Stimulated activated CD8-positive, alpha-beta memory T cell treated with anti-CD3 and anti-CD28 coated beads, Interleukin-15, amount 100 ng/mL, for 48 hours (primary cell): Measurements from ENCODE around the gene LRRN2.
"Not testable (repeated sequence)": the region's sequence is repeated elsewhere in the genome, so short reads cannot be mapped to it uniquely, and the experiment has no call there.

Source experiments
- DNase-seq, 2 donors: peaks; one replicate each; pipeline ENCODE4 v3.0.0-alpha.2; 2020; ENCODE audit warnings: low read depth in 2 of 2

The LRRN2 gene

DNA sequence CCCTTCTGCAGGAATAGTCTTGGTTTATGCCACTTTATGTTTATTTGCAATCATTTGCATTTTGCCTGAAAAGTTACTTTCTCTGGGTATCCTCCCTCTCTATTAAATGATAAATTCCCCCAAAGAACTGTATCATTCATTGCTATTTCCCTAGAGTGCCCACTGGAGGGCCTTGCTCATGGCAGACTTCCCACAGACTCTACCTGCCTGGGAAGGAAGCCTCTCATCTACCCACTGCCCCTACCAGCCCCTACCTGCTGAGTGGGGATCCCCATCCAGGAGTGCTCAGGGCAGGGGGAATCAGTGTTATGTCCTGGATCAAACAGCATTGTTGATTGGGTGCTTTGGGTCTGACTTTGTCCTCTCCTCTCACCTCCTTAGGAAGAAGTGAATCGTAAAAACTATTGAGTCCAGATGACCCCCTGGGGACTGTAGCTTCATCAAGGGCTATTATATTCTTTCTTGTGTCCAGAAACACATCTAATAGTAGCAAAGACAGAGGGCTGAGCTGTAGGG is 6.8 kb upstream of the LRRN2 start:
- no peak for DNase-seq

DNA sequence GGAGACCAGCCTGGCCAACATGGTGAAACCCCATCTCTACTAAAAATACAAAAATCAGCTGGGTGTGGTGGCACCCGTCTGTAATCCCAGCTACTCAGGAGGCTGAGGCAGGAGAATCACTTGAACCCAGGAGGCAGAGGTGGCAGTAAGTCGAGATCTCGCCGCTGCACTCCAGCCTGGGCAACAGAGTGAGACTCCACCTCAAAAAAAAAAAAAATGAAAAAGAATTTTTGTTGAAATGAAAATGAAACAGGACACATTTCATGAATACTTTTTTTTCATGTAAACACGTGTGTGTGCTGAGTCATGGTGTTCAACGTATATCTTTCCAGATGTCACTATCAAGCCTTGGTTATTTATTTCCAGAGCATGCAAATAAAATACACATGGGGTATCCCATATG is 5.8 kb upstream of the LRRN2 start:
- DNase-seq, result not testable (repeated sequence)

DNA sequence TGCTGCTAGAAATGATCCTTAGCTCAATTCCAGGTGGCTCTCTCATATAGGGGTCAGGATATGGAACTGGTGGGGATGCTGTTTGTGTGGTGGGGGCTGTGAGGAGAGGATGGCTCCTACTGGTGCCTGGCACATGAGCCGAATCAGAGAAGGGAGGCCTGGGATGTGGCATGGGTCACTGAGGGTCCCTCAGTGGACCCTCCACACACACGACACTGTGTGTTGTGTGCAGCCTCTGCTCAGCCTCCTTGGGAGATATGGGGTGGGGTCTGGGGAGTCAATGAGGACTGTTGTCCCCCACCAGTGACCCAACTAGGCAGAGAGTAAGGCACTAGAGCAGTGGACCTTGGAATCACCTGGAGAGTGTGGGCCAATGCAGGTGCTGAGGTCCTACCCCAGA is 3.2 kb upstream of the LRRN2 start:
- no peak for DNase-seq

DNA sequence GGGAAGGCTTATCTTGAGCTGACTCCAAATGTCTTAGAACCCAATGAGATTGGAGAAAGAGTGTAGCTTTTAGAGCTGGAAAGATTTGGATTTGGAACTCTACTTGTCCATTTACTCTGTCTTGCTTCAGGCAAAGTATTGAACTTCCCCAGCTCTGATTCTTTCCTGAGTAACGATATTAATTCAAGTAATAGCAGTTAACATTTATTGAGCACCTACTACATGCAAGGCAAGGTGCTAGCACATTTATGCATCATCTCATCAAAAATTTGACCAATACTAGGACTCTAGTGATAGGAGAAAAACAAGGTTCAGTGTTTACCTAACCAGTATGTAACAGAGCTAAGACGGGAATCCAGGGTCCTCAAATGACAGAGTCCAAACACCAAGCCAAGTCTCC is 2.5 kb upstream of the LRRN2 start:
- no peak for DNase-seq

DNA sequence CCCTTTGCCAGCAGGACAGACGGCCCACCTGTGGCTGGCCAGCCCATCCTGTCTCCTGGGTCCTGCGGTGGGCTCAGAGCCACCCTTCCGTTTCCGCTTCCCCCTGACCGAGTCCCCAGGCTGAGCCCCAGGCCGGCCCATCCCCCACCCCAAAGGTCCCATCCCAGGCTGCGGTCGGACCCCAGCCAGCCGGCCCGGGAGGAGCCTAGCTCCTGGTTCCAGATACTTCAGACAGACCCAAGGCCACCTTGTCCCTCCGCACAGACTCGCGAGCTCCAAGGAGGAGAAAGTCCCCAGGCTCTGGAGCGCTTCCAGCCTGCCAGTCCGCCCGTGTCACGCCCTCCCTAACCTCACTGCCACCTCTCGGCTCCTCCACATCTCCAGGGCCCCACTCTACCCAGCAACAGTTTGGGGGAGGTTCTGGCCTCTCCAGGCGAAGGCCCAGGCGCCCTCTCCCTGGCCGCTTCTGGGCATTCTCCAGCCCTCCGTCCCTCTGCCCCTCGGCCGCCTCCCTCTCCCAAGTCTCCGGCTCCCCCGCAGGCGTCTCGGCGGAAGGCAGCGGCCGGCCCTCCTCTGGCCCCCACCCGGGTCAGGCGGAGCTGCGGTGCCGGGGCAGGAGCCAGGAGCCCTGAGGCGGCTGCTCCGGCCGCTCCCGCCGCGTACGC is 835 bp downstream of the LRRN2 start:
- no peak for DNase-seq

DNA sequence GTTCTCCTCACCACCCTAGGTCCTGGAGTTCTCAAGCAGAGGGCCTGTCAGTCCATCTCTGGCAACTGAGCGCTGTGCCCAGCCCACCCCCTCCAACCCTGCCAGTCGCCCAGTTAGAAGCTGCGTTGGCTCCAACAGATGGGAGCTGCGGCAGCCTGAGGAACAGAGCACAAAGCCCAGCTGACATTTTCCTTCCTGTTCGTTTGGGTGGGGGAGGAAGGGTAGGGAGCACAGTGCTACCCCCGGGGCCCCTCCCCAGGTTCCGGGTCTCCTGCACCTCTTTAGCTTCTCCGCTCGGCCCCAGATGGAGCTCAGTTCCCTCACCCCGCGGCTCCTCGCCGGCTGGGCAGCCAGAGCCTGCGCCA is 1.4 kb downstream of the LRRN2 start:
- DNase-seq, result no peak

DNA sequence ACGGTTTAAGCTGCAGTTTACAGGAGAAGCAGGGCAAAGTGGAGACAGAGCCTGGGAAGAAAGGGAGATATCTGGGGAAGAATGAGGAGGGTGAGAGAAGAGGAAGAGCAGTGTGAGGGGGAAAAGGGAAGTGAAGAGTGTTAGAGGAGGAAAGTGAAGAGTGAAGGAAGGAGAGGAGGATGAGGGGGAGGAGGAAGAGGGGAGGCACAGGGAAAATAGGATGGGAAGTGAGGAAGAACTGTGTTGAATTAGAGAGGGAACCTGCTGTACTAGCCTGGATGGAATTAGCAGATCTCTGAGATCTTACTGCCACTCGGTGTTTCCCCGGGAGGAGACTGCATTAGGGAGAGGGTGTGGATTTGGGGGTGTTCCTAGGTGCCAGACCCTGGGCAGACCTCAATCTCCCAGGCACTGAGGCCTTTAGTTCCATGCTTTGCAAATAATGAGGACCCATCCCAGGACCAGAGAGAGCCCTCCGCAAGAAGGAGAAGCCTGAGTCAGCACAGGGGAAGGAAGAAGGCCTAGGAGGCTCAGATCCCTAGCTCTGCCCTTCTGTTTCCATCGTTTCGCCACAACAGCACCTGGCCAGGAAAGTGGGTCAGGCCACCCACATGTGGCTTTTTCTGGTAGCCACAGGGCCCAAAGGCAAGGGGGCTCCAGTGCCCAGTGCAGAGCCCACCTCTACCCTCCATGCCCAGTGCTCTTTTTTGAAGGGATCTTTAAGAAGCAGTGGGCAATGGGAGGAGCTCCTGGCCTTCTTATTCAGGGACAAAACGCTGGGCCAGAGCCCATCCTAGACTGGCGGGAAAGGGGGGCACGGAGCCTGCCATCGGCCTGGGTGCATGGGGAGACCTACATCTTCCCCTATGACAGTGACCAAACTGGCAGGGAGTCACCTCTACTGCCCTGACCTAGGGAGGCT is 2.0 kb downstream of the LRRN2 start:
- no peak for DNase-seq

DNA sequence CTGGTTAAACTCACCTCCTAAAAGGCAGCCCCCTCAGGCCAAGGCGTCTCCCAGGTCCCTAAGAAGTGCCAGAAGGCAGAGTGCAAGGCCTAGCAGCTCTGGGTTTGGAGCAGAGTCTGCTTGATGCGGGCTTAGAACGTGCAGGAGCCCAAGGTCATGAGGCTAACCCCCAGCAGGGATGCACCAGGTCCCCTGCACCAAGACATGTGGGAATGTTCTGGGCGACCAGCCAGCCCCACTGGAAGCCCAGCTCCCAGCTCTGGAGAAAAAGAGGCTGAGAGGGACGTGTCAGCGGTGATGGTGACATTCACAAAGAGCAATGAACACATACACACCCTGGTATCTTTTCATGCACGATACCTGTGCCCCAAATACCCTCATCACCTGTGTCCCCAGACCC is 5.1 kb downstream of the LRRN2 start:
- no peak for DNase-seq

DNA sequence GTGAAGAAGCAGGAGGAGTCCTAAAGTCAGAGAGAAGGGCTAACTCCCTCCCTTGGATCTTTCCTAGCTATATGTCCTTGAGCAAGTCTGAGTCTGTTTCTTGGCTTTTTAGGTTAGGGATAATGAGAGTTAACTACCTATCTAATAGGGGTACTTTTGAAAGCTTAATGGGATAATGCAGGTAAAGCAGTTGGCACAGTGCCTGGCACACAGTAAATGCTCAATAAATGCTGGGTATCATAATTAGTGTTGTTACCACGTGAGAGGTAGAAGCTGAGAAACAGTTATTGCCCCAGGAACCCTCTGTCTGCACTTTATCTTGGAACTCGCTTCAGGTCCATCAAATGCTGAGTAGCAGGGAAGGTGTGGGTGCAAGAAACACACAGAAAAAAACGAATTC is 5.5 kb downstream of the LRRN2 start:
- no peak for DNase-seq

DNA sequence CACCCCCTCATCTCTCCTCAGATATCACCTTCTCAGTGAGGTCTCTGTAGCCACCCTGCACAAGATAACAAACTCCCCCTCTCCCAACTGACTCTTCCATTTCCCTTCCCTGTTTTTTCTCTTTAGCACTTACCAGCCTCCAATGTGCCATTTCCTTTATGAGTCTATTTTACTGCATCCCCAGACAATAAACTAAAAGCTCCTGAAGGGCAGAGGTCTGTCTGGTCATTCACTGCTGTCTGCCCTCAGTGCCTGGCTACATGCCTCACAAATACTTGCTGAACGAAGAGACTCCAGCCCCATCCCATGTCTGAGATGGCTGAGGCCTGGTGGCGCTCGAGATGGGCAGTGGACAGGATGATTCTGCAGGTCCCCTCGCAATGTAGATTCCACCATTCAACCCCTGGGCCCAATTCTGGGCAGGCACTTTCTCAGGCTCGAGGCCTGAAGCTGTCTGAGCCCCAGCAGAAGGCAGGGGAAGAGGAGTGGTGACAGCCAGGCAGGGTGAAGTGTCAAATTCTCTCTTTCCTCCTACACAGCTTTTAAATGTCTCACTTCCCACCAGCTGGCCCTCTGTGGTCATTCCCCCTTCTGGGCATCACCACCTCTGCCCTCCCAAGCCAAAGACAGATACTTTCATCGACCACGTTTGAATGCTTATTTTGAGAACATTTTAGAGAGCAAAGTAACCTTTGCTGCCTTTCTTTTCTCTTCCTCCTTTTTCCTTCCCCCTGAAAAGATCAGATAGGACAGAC is 6.6 kb downstream of the LRRN2 start:
- DNase-seq, result no peak

DNA sequence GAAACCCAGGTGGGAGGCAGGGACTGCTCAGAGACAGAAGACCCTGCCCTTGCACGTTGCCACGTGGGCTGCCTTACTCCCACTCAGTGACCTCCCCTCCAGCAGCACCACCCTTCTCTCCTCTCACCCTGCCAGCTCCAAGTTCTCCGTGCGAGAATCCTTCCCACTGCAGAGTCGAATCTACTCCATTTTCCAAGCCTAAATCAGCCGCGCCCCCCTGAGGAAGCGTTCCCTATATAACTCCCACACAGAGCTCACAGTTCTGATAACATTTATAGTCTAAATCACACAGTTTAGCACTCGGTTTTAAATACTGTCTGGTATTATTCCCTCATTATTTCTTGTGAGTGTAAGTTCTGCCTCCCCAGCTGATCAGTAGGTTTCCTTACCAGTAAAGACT is 7.7 kb downstream of the LRRN2 start:
- no peak for DNase-seq

DNA sequence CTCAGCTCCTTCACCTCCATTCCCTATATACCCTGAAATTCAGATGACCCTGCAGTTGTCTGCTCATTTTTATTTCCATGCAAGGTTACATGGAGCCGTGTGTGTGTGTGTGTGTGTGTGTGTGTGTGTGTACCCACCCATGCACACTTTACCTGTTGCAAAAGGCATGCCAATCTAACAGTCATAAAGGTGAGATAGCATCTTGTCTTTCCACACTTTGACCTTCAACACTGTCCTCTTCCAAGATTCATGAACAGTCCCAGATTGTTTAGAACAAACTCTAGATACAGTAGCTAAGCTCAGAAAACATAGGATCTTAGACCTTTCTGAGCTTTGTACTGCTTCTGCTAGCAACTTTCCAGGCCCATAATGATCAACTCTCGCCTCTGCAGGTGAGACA is 9.5 kb downstream of the LRRN2 start:
- DNase-seq, result no peak

DNA sequence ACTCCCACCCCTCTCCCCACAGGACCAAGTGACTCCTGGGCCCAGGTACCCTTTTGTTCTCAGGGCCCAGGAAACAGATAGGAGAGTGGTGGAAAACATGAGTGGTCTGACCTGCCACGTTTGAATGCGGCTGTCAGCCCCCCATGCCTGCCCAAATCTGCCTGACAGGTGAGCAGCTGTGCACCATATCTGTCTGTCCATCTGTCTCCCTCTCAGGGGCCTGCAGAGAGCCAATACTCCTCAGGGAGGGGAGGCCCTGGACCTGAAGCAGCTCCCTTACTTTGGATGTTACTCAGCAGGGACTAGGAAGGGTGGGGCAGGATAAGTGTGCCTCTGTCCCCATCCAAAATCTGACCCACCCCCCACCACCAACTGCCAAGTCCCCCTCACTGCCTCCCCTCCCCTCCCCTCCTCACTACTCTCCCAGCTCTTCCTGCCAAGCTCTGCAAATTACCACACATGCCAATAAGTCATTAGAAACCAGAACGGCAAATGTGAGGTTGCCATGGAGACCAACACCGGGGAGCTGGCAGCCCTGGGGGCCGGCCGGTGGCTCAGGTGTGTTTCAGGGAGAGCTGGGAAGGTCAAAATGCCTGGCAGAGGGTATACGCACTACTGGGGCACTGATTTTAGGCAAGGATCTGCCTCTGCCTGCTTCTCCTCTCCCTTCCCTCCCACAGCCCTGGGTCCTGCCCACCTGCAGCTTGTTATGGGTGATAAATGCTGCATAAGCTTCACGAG is 11.5 kb downstream of the LRRN2 start:
- DNase-seq, result no peak

DNA sequence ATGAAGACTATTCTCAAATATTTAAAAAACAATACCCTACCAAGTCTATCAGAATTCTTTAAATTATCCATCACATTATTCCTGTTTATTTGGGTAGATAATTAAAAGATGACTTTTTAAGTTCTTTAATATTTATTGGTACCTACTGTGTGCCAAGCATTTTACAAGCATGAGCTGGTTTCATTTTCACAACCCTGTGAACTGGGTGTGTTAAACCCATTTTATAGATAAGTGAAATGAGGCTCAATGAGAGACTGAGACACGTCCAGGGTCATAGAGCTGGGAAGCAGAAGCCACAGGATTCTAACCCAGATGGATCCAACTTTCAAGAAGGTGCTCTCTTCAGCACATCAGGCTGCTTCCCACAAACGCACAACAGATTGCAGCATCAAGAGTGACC is 12.3 kb downstream of the LRRN2 start:
- DNase-seq, result no peak

DNA sequence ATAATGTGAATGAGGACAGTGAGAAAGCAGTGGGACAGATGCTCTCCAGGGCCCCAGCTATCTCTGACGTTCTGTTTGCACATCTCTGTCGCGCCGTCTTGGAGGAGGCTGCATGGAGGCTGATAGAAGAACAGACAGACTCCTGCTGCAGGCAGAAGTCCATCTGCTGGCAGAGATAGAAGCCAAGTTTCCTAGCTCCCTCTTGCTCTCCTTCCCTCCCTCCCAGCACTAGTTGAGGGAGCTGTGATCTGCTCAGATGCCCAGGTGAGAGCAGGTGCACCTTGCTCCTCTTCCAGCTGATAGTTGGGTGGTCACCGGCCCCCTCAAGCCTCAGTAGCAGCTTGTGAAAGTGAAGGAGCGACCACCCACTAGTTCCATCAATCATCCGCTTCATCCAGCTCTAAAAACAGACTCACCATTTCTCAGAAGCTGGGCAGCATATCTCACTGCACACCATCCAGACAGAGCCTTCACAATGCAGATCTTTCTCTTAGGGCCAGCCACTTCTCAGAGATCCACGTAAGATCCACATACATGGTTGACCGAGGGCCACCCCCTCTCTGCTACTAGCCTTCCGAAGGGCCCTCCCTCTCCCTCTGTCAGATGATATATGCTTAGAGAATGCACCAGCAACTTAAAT is 12.9 kb downstream of the LRRN2 start:
- DNase-seq, result no peak

DNA sequence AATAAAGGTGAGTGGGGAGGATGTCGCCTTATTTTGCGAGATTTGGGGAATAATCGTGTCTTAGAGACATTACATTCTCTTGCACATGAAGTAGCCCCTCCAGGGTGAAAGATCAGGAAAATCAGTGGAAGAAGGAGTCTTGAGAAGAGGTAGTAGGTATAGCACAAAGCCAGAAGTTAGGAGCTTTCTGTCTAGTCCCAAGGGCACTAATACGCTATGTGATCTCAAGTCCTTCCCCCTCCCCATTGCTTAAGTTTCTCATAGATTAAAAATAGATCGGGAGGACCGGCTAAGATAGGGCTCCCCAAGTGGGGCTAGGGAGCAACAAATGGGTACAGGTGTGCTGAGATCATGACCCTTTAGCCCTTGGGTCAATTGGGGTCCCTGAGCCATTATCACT is 13.5 kb downstream of the LRRN2 start:
- DNase-seq, result no peak

DNA sequence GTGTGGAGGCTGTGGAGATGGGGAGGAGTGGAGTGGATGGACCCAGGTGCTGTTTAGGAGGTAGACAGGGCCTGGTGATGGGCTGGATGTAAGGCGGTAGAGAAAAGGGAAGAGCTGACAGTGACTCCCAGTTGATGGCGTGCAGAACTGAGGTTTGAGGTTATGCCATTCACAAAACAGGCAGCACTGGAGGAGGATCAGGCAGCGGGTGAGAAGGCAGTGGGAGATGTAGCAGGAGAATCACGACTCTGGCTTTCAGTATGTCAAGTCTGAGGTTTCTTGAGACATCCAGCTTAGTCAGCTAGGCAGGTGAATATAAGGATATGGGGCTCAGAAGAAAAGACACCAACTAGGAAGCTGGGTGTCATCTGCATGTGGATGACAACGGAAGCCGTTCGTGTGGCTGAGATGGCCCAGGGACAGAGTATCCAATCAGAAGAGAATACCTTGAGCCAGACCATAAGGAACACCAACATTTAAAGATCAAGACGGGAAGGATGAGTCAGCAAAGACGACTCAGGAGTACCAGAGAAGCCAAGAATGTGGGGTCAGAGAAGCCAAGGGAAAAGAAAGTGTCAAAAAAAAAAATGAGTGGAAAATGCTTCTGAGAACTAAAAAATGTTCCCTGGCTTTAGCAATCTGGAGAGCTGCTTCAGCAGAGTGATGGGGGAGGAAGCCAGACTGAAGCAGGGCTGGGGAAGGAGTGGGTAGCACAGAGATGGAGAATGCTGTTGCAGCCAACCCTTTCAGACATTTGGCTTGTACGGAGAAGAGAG is 15.2 kb downstream of the LRRN2 start:
- no peak for DNase-seq

DNA sequence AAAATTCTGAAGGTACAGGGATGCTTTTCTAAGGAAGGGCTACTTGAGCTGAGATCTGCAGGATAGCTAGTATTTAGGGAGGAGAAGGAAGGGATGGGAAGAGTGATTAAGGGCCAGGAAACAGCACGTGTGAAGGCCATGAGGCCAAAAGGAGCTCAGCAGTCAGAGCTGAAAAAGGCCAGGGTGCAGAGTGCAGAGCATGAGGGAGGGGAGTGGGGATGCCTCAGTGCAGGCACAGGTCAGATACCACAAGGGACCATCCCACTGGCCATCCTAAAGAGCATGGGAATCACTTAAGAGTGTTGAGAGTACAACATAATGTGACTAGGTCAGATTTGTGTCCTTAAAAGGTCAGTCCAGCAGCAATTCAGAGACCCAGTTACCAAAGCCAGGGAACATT is 16.0 kb downstream of the LRRN2 start:
- DNase-seq, result no peak

DNA sequence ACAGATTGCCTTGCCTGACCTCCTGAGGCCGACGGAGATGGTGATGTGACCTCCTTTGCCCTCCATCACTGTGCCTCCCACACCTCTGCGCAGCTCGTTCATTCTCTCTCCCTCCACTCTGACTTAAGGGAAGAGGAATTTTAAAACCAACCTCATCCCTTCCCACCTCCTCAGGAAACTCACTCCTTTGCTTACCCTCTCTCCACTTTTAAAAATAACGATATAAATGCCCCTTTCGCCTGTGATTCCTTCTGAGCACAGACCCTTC is 21.2 kb downstream of the LRRN2 start:
- DNase-seq, result no peak

DNA sequence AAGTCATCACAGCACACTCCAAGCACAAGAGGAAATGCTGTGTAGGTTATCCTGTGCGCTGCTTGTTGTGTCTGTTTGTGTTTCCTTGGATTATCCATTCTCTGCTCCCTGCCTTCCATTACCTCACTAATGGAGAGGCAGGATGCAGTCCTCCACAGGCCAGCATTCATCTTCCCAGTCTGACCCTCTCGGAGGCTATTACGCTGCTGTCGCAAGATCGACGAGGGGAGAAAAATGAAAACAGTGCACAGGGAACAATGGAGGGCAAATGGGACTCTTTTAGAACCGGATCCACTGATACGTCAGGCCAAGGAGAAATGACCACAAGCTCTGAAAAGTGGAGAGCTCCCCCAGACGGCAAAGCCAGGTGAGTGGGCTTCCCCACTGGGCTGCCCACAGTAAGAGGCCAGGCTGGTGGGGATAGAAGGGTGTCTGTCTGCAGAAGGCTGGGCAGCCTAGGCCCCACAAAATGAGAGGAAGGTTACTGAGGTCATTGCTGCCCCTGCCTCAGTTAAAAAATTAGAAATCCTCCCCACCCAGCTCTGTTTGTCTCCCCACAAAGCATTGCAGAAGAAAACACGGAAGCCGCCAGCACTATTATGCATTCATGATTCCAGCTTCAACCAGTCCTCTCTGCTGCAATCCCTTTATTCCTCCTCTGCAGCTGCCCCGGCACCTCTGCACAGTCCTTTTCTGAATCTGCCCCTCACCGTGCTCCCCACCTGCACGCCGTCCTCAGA is 21.7 kb downstream of the LRRN2 start:
- no peak for DNase-seq
